HG02884 (cell line): Measurements from ENCODE around the gene PHKG1.
A peak's percentile ranks its signal among the peaks of the same experiment; 100 is the strongest.
"Not testable (repeated sequence)": the region's sequence is repeated elsewhere in the genome, so short reads cannot be mapped to it uniquely, and the experiment has no call there.

Source experiments
- ATAC-seq: cut with Tn5 transposase; IDR thresholded peaks from one replicate; pipeline ENCODE4 v1.9.1; 2021; ENCODE audit warnings: mild to moderate bottlenecking, moderate library complexity; ENCODE audit not compliant: unreplicated experiment

PHKG1 gene

DNA sequence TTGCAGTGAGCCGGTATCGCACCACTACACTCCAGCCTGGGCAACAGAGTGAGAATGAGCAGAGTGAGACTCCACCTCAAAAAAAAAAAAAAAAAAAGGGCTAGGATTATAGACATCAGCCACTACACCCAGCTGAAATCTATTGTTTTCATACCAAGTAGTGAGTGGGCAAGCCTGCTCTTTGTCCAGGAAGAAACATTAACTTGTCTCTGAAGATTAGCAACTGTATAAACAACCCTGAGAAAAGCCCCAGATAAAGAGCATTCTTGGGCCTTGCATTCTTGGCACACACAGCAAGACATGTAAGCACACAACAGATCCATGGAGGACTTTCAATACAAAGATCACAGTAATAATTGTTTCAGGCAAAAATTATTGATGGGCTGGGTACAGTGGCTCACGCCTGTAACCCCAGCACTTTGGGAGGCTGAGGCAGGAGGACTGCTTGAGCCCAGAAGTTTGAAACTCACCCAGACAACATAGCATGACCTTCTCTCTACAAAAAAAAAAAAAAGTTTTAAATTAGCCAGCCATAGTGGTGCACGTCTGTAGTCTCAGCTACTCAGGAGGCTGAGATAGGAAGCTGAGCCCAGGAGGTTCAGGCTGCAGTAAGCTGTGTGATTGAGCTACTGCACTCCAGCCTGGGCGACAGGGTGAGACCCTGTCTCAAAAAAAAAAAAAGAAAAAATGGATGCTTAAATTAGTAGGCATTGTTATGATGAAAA, 45.9 kb downstream of the PHKG1 start:
- no peak for ATAC-seq

DNA sequence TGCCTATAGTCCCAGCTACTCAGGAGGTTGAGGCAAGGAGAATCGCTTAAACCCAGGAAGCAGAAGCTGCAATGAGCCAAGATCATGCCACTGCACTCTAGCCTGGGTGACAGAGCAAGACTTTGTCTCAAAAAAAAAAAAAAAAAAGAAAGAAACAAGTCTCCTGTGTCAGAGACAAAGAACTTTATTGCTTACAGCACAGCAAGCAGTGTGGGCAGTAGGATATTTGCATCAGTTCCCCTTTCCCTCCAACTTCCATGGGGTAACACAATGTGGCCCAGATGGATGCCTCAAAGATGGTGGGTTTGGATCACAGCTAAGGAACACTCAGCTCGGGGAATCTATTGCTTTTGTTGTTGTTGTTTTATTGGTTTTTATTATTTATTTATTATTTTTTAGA, 47.0 kb downstream of the PHKG1 start:
- not testable (repeated sequence) for ATAC-seq

- ATAC-seq = no peak
Measured at GRCh38 chr7:56040730-56041129, 52.0 kb downstream of the PHKG1 start.

DNA sequence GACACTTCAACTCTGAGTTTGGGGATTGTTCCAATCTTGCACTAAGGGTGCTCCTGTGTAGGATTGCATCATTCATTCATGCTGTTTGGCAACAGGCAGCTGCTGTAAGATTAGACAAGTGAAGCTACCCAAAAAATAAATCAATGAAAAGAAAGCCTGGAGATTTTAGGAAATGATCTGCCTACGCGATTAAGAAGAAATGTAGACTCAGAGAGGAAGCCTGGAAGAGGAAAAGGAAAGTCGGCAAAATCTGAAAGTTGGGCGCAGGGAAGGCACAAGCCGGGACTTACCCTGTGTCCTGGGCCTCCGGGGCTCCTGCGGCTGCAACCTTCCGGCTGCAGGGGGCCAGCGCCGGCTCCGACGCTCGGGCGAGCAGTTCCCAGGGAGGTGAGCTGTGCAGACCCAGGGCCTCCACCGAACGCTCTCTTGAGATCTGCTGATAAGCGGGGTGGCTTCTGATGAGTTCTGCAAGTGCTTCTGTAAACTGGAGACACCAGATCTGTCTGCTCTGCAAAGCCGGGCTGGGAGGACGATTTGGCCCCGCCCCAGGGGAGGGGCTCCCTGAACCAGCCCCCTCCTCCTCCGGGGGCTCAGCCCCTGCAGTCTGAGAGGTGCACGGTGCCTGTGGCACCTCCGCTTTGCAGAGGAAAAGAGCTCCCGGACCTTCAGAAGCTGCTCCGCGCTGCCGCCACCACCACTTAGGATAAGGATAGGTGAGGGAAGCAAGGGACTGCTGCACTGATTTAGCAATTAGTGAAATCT, 58.9 kb downstream of the PHKG1 start:
- peak; percentile 98 for ATAC-seq

DNA sequence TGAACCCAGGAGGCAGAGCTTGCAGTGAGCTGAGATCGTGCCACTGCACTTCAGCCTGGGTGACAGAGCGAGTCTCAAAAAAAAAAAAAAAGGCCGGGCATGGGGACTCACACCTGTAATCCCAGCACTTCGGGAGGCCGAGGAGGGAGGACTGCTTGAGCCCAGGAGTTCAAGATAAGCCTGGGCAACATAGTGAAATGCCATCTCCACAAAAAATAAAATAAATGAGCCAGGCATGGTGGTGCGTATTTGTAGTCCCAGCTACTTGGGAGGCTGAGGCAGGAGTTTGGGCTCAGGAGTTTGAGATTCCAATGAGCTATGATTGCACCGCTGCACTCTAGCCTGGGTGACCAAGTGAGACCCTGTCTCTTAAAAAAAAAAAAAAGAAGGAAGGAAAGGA, 60.2 kb downstream of the PHKG1 start:
- not testable (repeated sequence) for ATAC-seq

- ATAC-seq = not testable (repeated sequence)
Measured at GRCh38 chr7:56031556-56031955, 61.2 kb downstream of the PHKG1 start.

DNA sequence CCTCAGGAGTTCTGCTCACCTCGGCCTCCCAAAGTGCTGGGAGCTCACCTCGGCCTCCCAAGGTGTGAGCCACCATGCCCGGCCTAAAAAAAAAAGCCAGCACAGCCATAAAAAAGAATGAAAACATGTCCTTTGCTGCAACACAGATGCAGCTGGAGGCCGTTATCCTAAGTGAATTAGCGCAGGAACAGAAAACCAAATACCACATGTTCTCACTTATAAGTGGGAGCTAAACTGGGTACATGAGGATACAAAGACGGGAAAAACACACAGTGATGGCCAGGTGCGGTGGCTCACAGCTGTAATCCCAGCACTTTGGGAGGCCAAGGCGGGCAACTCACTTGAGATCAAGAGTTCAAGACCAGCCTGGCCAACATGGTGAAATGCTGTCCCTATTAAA, 62.4 kb downstream of the PHKG1 start:
- ATAC-seq = no peak
